Measurements from ENCODE around the gene POLD1.

Gene POLD1

GRCh38 chr19:50378169-50378862 lies 5.8 kb upstream of the POLD1 start:
- Histone ChIP-seq H3K36me3 (ENCODE audit: low read length) (no peaks in the 10 kb centered on the region), H3K9me3 (ENCODE audit: insufficient read depth, low read length) (no peaks in the 10 kb centered on the region), H3K27me3 (ENCODE audit: low read length) (no peaks in the 10 kb centered on the region), H3K79me2 (ENCODE audit: insufficient read depth, low read length) (no peaks in the 10 kb centered on the region), H2AFZ (ENCODE audit: low read depth, low read length, severe bottlenecking) (no peak overlapping the region), H3K4me3 (ENCODE audit: insufficient read depth, low read length, poor library complexity, severe bottlenecking) (no peak overlapping the region), H3K27ac (ENCODE audit: low read depth, low read length) (no peak overlapping the region), H3F3A (ENCODE audit: insufficient read depth) (peaks cover 19% of the 10 kb centered on the region), H3K9me2 (replicated peaks; ENCODE audit: insufficient read depth, low read length) (no peaks in the 10 kb centered on the region), H4K20me1 (ENCODE audit: low read depth, low read length) (no peaks in the 10 kb centered on the region), H3K9ac (ENCODE audit: low read length) (no peak overlapping the region), H3K4me2 (ENCODE audit: low read depth, low read length, poor library complexity, severe bottlenecking) (no peak overlapping the region)
- TF ChIP-seq EZH2phosphoT487 (conservative IDR thresholded peaks at IDR 0.05; ENCODE audit: low read length) (no peak), CTCF (IDR thresholded peaks at IDR 0.05; ENCODE audit: insufficient read depth, low read length, poor library complexity, severe bottlenecking) (no peak)

GRCh38 chr19:50378863-50379236 lies 5.3 kb upstream of the POLD1 start:
- H3K36me3 ChIP-seq (ENCODE audit: low read length): no peaks in the 10 kb centered on the region
- H3F3A ChIP-seq (ENCODE audit: insufficient read depth): peaks cover 22% of the 10 kb centered on the region
- H3K9me3 ChIP-seq (ENCODE audit: insufficient read depth, low read length): no peaks in the 10 kb centered on the region
- no peak overlapping the region for H3K4me3 ChIP-seq (ENCODE audit: insufficient read depth, low read length, poor library complexity, severe bottlenecking)
- H3K27me3 ChIP-seq (ENCODE audit: low read length): no peaks in the 10 kb centered on the region
- no peak overlapping the region for H3K9ac ChIP-seq (ENCODE audit: low read length)
- no peaks in the 10 kb centered on the region for H3K9me2 ChIP-seq (replicated peaks; ENCODE audit: insufficient read depth, low read length)
- TF ChIP-seq EZH2phosphoT487 (conservative IDR thresholded peaks at IDR 0.05; ENCODE audit: low read length): no peak
- no peak for TF ChIP-seq CTCF (IDR thresholded peaks at IDR 0.05; ENCODE audit: insufficient read depth, low read length, poor library complexity, severe bottlenecking)
- H3K27ac ChIP-seq (ENCODE audit: low read depth, low read length): no peak overlapping the region
- no peak overlapping the region for H3K4me2 ChIP-seq (ENCODE audit: low read depth, low read length, poor library complexity, severe bottlenecking)
- H3K79me2 ChIP-seq (ENCODE audit: insufficient read depth, low read length): no peaks in the 10 kb centered on the region
- H4K20me1 ChIP-seq (ENCODE audit: low read depth, low read length): no peaks in the 10 kb centered on the region
- no peak overlapping the region for H2AFZ ChIP-seq (ENCODE audit: low read depth, low read length, severe bottlenecking)

DNA sequence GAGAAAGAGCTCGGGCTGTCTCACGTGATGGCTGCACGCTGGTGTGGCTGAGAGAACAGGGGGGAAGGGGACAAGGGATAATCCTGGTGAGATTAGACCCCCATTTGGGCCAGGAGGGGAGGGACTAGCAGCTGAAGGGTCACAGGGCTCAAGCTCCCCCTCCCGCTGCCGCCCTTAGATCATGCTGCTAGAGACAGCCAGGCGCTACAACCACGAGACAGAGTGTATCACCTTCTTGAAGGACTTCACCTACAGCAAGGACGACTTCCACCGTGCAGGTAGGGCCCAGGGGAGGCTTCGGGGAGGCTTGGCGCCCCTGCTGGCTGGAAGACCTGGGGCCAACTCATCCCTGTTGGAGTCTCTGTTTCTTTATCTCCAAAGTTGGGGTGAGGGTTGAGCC lies 4.5 kb upstream of the POLD1 start:
- H3K79me2 ChIP-seq (ENCODE audit: insufficient read depth, low read length): peaks cover 2% of the 10 kb centered on the region
- H3F3A ChIP-seq (ENCODE audit: insufficient read depth): peaks cover 21% of the 10 kb centered on the region

More for the DNA sequence above, 4.5 kb upstream of the POLD1 start:
- Histone ChIP-seq H3K4me2 (ENCODE audit: low read depth, low read length, poor library complexity, severe bottlenecking) (no peak overlapping the region), H3K27me3 (ENCODE audit: low read length) (no peaks in the 10 kb centered on the region), H2AFZ (ENCODE audit: low read depth, low read length, severe bottlenecking) (no peak overlapping the region), H4K20me1 (ENCODE audit: low read depth, low read length) (no peaks in the 10 kb centered on the region), H3K9me2 (replicated peaks; ENCODE audit: insufficient read depth, low read length) (no peaks in the 10 kb centered on the region), H3K4me3 (ENCODE audit: insufficient read depth, low read length, poor library complexity, severe bottlenecking) (no peak overlapping the region), H3K9me3 (ENCODE audit: insufficient read depth, low read length) (no peaks in the 10 kb centered on the region), H3K36me3 (ENCODE audit: low read length) (no peaks in the 10 kb centered on the region), H3K9ac (ENCODE audit: low read length) (no peak overlapping the region), H3K27ac (ENCODE audit: low read depth, low read length) (no peak overlapping the region)
- no peak for TF ChIP-seq EZH2phosphoT487 (conservative IDR thresholded peaks at IDR 0.05; ENCODE audit: low read length)
- TF ChIP-seq CTCF (IDR thresholded peaks at IDR 0.05; ENCODE audit: insufficient read depth, low read length, poor library complexity, severe bottlenecking): no peak
